ENCODE results near the gene TRIM59. TPM values are rescaled to one million over a fixed set of nuclear protein-coding genes. Genes with fewer than 3 reads are reported as not detected.

Gene TRIM59
- total and polyA plus RNA-seq, 9 of the 15 experiments (the other 6 are each of a cell fraction or from before 2014, with no cell fraction given) = 16.8 to 101 (median 34.8) TPM

GRCh38 chr3:160444411-160444810 is 5.2 kb downstream of the TRIM59 start (continued):
- TF ChIP-seq ETS1 (conservative IDR thresholded peaks at IDR 0.05; ENCODE audit: control insufficient read depth, low read depth, low read length) (no peak), GTF2A2 (tag; IDR thresholded peaks at IDR 0.05) (no peak), ZNF75A (CRISPR knock-in tag; IDR thresholded peaks at IDR 0.05) (no peak), L3MBTL2 (IDR thresholded peaks at IDR 0.05) (peak; percentile 54; the same call in 1 of the 2 replicates), IFI16 (CRISPR knock-in tag; IDR thresholded peaks at IDR 0.05) (no peak), AFF1 (IDR thresholded peaks at IDR 0.05; ENCODE audit: low read depth in 1 of 2, partially characterized antibody in 2 of 2) (no peak), ID3 (CRISPR knock-in tag; IDR thresholded peaks at IDR 0.05) (no peak), ID3 (tag; IDR thresholded peaks at IDR 0.05) (no peak), TFAP4 (CRISPR knock-in tag; IDR thresholded peaks at IDR 0.05; ENCODE audit: borderline replicate concordance) (no peak), ZNF12 (CRISPR knock-in tag; IDR thresholded peaks at IDR 0.05) (no peak), RB1 (IDR thresholded peaks at IDR 0.05; ENCODE audit: low read depth) (no peak), TGIF2 (CRISPR knock-in tag; IDR thresholded peaks at IDR 0.05) (no peak), HMBOX1 (IDR thresholded peaks at IDR 0.05) (peak; percentile 86), THRB (CRISPR knock-in tag; conservative IDR thresholded peaks at IDR 0.05) (no peak), NR3C1 (CRISPR knock-in tag; IDR thresholded peaks at IDR 0.05) (no peak), SMARCC2 (IDR thresholded peaks at IDR 0.05; ENCODE audit: low read depth) (no peak), OTX1 (CRISPR knock-in tag; IDR thresholded peaks at IDR 0.05) (no peak), BCL6 (CRISPR knock-in tag; IDR thresholded peaks at IDR 0.05) (no peak), KLF1 (tag; IDR thresholded peaks at IDR 0.05) (no peak), RAD51 (IDR thresholded peaks at IDR 0.05; ENCODE audit: borderline replicate concordance, low read depth) (peak; percentile 86), SMAD1 (IDR thresholded peaks at IDR 0.05; ENCODE audit: low read depth, low read length, partially characterized antibody) (no peak)
